Measurements from ENCODE around the gene MTMR2. TPM values are rescaled to one million over a fixed set of nuclear protein-coding genes. Genes with fewer than 3 reads are reported as not detected.
A peak's percentile ranks its signal among the peaks of the same experiment; 100 is the strongest.

The MTMR2 gene
- total and polyA plus RNA-seq, 2 of the 13 experiments (the other 11 are each of a cell fraction or from before 2014, with no cell fraction given) = 12.7 to 22.3 TPM

DNA sequence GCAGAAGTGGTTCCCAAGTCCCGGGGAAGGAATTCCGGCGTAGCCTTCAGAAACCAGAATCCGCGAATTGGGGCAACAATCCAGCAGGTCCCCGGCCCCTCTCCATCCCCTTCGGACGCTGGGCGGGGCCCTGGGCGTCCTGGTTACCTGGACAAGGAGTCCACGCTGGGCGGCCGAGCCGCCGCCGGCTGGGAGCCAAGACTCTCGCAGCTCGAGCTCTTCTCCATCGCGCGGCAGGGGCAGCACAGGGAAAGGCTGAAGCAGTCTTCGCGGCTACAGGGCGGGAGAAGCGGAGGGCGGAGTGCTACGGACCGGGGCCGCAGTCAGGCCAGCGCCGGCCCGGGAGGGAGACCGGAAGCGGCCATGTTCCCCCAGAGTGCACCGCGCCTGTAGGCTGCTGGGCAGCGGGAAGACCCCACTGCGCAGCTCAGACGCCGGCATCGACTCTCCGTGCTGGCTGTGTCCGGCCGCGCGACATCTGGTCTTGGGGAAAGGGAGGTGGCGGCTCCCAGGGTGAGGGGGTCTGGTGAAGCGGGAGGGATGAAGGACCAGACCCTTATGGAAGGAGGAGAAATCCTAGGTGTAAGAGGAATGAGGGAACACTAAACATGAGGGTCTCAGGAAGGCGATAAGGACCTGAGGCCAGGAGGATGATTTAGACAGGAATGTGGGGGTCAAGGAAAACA lies at the start of gene MTMR2 (continued):
- no peak for TF ChIP-seq ZNF513 (CRISPR knock-in tag; conservative IDR thresholded peaks at IDR 0.05)
- peak; percentile 95 for TF ChIP-seq POLR2AphosphoS5 (IDR thresholded peaks at IDR 0.05; ENCODE audit: low read depth, low read length)
- TF ChIP-seq GTF3A (CRISPR knock-in tag; conservative IDR thresholded peaks at IDR 0.05) = no peak
- no peak for TF ChIP-seq NR1H2 (CRISPR knock-in tag; IDR thresholded peaks at IDR 0.05; ENCODE audit: borderline replicate concordance, low read depth)
- TF ChIP-seq HCFC1 (IDR thresholded peaks at IDR 0.05; ENCODE audit: low read depth, low read length) = peak; percentile 36; the same call in 1 of the 2 replicates
- TF ChIP-seq TBL1XR1 (IDR thresholded peaks at IDR 0.05; ENCODE audit: borderline replicate concordance, low read length, partially characterized antibody) = no peak
- peak; percentile 93 for TF ChIP-seq ZNF292 (CRISPR knock-in tag; IDR thresholded peaks at IDR 0.05; ENCODE audit: borderline replicate concordance, low read depth)
- TF ChIP-seq ZNF784 (CRISPR knock-in tag; IDR thresholded peaks at IDR 0.05; ENCODE audit: borderline replicate concordance) = peak; percentile 59; the same call in 1 of the 2 replicates
- TF ChIP-seq SOX5 (CRISPR knock-in tag; IDR thresholded peaks at IDR 0.05; ENCODE audit: borderline replicate concordance) = peak; percentile 19
- TF ChIP-seq MEIS2 (CRISPR knock-in tag; IDR thresholded peaks at IDR 0.05) = peak; percentile 79; the same call in 1 of the 2 replicates
- TF ChIP-seq PAX8 (CRISPR knock-in tag; IDR thresholded peaks at IDR 0.05; ENCODE audit: borderline replicate concordance) = 0 out of 2 replicates have a peak, but pooled peaks have one; percentile 57
- TF ChIP-seq, protein P1, sequence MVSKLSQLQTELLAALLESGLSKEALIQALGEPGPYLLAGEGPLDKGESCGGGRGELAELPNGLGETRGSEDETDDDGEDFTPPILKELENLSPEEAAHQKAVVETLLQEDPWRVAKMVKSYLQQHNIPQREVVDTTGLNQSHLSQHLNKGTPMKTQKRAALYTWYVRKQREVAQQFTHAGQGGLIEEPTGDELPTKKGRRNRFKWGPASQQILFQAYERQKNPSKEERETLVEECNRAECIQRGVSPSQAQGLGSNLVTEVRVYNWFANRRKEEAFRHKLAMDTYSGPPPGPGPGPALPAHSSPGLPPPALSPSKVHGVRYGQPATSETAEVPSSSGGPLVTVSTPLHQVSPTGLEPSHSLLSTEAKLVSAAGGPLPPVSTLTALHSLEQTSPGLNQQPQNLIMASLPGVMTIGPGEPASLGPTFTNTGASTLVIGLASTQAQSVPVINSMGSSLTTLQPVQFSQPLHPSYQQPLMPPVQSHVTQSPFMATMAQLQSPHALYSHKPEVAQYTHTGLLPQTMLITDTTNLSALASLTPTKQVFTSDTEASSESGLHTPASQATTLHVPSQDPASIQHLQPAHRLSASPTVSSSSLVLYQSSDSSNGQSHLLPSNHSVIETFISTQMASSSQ (IDR thresholded peaks at IDR 0.05; ENCODE audit: low read depth) = no peak
- TF ChIP-seq, protein P1 (CRISPR knock-in tag; IDR thresholded peaks at IDR 0.05; ENCODE audit: borderline replicate concordance) = peak; percentile 76
- TF ChIP-seq ZNF101 (CRISPR knock-in tag; IDR thresholded peaks at IDR 0.05; ENCODE audit: borderline replicate concordance, low read depth) = no peak
- TF ChIP-seq SP1 (IDR thresholded peaks at IDR 0.05) = no peak
- TF ChIP-seq SP1 (CRISPR knock-in tag; IDR thresholded peaks at IDR 0.05) = no peak; the same call in 1 of the 2 replicates
- peak; percentile 83 for TF ChIP-seq ETV6 (CRISPR knock-in tag; conservative IDR thresholded peaks at IDR 0.05)
- TF ChIP-seq, protein P2, sequence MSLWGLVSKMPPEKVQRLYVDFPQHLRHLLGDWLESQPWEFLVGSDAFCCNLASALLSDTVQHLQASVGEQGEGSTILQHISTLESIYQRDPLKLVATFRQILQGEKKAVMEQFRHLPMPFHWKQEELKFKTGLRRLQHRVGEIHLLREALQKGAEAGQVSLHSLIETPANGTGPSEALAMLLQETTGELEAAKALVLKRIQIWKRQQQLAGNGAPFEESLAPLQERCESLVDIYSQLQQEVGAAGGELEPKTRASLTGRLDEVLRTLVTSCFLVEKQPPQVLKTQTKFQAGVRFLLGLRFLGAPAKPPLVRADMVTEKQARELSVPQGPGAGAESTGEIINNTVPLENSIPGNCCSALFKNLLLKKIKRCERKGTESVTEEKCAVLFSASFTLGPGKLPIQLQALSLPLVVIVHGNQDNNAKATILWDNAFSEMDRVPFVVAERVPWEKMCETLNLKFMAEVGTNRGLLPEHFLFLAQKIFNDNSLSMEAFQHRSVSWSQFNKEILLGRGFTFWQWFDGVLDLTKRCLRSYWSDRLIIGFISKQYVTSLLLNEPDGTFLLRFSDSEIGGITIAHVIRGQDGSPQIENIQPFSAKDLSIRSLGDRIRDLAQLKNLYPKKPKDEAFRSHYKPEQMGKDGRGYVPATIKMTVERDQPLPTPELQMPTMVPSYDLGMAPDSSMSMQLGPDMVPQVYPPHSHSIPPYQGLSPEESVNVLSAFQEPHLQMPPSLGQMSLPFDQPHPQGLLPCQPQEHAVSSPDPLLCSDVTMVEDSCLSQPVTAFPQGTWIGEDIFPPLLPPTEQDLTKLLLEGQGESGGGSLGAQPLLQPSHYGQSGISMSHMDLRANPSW (CRISPR knock-in tag; IDR thresholded peaks at IDR 0.05; ENCODE audit: borderline replicate concordance) = no peak
- TF ChIP-seq GLI4 (CRISPR knock-in tag; IDR thresholded peaks at IDR 0.05; ENCODE audit: borderline replicate concordance) = no peak; the same call in 1 of the 2 replicates
- TF ChIP-seq KLF13 (CRISPR knock-in tag; IDR thresholded peaks at IDR 0.05) = no peak; the same call in 1 of the 2 replicates
- peak; percentile 37 to 92; a peak in 2 of 4 replicates for TF ChIP-seq KLF16 (CRISPR knock-in tag; IDR thresholded peaks at IDR 0.05)

All from HepG2 (cell line).